Fibroblast of lung (primary cell): ENCODE data around the gene ICAM2.

ENCODE experiments used
- CTCF ChIP-seq, 2 donors: IDR thresholded peaks in 1 of 2; conservative IDR thresholded peaks in 1 of 2; 1 replicate in 1 of 2; 2 replicates in 1 of 2; pipeline ENCODE4 v1.5.1; 2011 to 2012; ENCODE audit warnings: low read length in 2 of 2, control low read depth in 1 of 2, inconsistent platforms in 1 of 2, low read depth in 1 of 2, mild to moderate bottlenecking in 1 of 2
- EZH2 ChIP-seq: IDR thresholded peaks from 2 replicates; pipeline ENCODE4 v1.5.1; 2012; ENCODE audit warnings: low read length, control low read depth, mild to moderate bottlenecking; ENCODE audit errors: missing control alignments

- TF ChIP-seq CTCF (conservative IDR thresholded peaks at IDR 0.05 in 1 of 2, IDR thresholded peaks at IDR 0.05 in 1 of 2; ENCODE audit: low read depth in 1 of 2, low read length in 2 of 2) (no peak), EZH2 (no peak)
These were observed 30.6 kb downstream of the ICAM2 start for GRCh38 chr17:63989622-63990345.
